T-helper 1 cell treated with Interleukin-12 subunit alpha and Interleukin-12 subunit beta and Interleukin-4 antibody, amounts not matched to agents 30 μg/mL and 1 μg/mL, for 36 hours (primary cell): ENCODE measurements around the gene SGSM2.
"Not testable (repeated sequence)": the region's sequence is repeated elsewhere in the genome, so short reads cannot be mapped to it uniquely, and the experiment has no call there.

ENCODE experiments used
- H3K27ac Mint-ChIP-seq: one replicate; pipeline ENCODE4 v1.8.0; 2021; ENCODE audit warnings: mild to moderate bottlenecking, mixed read lengths
- H3K27me3 Mint-ChIP-seq: one replicate; pipeline ENCODE4 v1.8.0; 2021; ENCODE audit warnings: low read depth, mixed read lengths
- H3K36me3 Mint-ChIP-seq: one replicate; pipeline ENCODE4 v1.8.0; 2021; ENCODE audit warnings: low read depth, mixed read lengths
- H3K4me1 Mint-ChIP-seq: one replicate; pipeline ENCODE4 v1.8.0; 2021; ENCODE audit warnings: low read depth, mixed read lengths
- H3K4me3 Mint-ChIP-seq: one replicate; pipeline ENCODE4 v1.8.0; 2021; ENCODE audit warnings: mild to moderate bottlenecking, moderate library complexity, mixed read lengths
- H3K9me3 Mint-ChIP-seq: one replicate; pipeline ENCODE4 v1.8.0; 2021; ENCODE audit warnings: mixed read lengths

The SGSM2 gene

DNA sequence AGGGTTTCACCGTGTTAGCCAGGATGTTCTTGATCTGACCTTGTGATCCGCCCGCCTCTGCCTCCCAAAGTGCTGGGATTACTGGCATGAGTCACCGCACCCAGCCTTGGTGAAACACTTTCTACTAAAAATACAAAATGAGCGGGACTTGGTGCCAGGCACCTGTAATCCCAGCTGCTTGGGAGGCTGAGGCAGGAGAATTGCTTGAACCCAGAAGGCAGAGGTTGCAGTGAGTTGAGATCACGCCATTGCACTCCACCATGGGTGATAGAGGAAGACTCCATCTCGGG lies 20.4 kb upstream of the SGSM2 start:
- H3K36me3 Mint-ChIP-seq, result peaks cover 12% of the 10 kb centered on the region
- H3K9me3 Mint-ChIP-seq, H3K27me3 Mint-ChIP-seq, H3K27ac Mint-ChIP-seq, H3K4me1 Mint-ChIP-seq, H3K4me3 Mint-ChIP-seq: not testable (repeated sequence)

DNA sequence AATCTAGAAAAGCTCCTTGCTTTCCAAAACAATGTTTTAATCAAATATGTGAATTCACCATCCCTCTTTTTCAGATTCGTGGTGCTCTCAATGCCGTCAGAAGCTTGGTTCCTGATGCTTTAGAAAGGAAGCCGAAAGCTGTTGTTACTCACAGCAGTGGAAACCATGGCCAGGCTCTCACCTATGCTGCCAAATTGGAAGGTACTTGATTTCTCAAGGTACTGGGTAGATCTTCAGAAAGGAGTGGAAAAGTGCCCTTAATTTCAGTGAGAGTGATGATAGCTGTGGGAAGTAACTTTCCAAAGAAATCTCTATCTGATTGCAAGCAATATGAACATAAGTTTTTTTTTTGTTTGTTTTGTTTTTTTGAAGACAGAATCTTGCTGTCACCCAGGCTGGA lies 19.5 kb upstream of the SGSM2 start:
- Mint-ChIP-seq H3K27ac (no peak overlapping the region), H3K36me3 (peaks cover 15% of the 10 kb centered on the region), H3K9me3 (no peaks in the 10 kb centered on the region), H3K4me3 (no peak overlapping the region), H3K27me3 (no peaks in the 10 kb centered on the region), H3K4me1 (no peaks in the 10 kb centered on the region)

DNA sequence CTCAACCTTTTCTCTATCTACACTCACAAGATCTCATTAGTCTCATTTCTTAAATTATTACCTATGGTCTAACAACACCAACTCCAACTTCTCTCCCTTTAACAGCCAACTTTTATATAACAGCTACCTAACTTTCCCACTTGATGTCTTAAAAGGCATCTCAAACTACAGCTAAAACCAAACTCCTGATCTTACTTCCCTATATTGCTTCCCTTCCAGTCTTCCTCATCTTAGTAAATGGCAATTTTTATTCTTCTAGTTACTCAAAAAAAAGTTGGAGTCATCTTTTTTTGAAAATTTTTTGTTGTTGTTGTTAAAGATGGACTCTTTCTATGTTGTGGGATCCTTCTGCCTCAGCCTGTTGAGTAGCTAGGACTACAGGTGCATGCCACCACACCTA lies 18.2 kb upstream of the SGSM2 start:
- Mint-ChIP-seq H3K9me3 (no peaks in the 10 kb centered on the region), H3K4me1 (no peaks in the 10 kb centered on the region), H3K4me3 (no peak overlapping the region), H3K36me3 (peaks cover 25% of the 10 kb centered on the region), H3K27me3 (no peaks in the 10 kb centered on the region), H3K27ac (no peak overlapping the region)

DNA sequence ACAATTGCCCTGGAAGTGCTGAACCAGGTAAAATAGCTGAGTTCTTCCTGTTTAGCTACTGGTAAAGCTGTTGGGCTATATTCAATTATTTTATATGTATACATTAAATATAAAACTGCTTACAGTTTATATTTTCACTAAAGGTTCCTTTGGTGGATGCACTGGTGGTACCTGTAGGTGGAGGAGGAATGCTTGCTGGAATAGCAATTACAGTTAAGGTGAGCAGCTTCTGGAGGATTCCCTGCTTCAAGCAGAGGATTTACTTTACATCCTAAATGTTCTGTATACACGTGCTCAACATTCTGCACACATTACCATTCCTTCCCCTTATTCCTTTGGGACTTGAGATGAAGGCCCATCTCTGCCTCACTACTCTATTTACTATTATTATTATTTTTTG lies 15.9 kb upstream of the SGSM2 start:
- H3K4me1 Mint-ChIP-seq, result no peaks in the 10 kb centered on the region
- H3K9me3 Mint-ChIP-seq, result no peaks in the 10 kb centered on the region
- H3K27me3 Mint-ChIP-seq, result no peaks in the 10 kb centered on the region
- H3K36me3 Mint-ChIP-seq, result peaks cover 41% of the 10 kb centered on the region
- H3K4me3 Mint-ChIP-seq, result no peak overlapping the region
- no peak overlapping the region for H3K27ac Mint-ChIP-seq

DNA sequence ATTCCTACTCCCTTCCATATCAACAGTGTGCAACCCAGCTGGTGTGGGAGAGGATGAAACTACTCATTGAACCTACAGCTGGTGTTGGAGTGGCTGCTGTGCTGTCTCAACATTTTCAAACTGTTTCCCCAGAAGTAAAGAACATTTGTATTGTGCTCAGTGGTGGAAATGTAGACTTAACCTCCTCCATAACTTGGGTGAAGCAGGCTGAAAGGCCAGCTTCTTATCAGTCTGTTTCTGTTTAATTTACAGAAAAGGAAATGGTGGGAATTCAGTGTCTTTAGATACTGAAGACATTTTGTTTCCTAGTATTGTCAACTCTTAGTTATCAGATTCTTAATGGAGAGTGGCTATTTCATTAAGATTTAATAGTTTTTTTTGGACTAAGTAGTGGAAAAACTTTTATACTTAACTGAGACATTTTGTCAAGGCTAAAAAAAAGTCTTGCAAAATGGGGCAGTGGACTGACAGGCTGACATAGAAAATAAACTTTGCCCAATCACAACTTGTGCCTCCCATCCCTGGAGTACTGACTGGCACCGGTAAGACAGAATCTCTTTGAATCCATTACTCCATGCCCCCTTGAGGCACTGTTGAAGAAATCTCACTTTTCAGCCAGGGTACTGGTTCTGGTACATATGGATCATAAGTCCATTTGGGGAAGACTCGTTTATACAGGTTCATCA lies 13.5 kb upstream of the SGSM2 start:
- H3K4me1 Mint-ChIP-seq, result no peaks in the 10 kb centered on the region
- no peaks in the 10 kb centered on the region for H3K9me3 Mint-ChIP-seq
- H3K4me3 Mint-ChIP-seq, result no peak overlapping the region
- H3K27me3 Mint-ChIP-seq, result no peaks in the 10 kb centered on the region
- no peak overlapping the region for H3K27ac Mint-ChIP-seq
- H3K36me3 Mint-ChIP-seq, result peaks cover 42% of the 10 kb centered on the region

DNA sequence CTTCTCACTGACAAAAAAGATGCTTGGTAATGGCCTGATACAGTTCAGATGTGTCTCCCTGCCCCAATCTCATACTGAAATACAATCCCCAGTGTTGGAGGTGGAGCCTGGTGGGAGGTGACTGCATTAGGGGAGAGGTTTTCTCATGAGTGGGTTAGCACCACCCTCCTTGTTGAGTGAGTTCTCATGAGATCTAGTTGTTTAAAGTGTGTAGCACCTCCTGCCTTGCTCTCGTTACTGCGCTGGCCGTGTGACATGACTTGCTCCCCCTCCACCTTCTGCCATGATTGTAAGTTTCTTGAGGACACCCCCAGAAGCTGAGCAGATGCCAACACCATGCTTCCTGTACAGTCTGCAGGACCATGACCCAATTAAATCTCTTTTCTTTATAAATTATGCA lies 6.0 kb upstream of the SGSM2 start:
- no peaks in the 10 kb centered on the region for H3K27me3 Mint-ChIP-seq
- no peak overlapping the region for H3K27ac Mint-ChIP-seq
- H3K9me3 Mint-ChIP-seq, result no peaks in the 10 kb centered on the region
- peaks cover 22% of the 10 kb centered on the region for H3K36me3 Mint-ChIP-seq
- no peak overlapping the region for H3K4me3 Mint-ChIP-seq
- peaks cover 21% of the 10 kb centered on the region for H3K4me1 Mint-ChIP-seq

DNA sequence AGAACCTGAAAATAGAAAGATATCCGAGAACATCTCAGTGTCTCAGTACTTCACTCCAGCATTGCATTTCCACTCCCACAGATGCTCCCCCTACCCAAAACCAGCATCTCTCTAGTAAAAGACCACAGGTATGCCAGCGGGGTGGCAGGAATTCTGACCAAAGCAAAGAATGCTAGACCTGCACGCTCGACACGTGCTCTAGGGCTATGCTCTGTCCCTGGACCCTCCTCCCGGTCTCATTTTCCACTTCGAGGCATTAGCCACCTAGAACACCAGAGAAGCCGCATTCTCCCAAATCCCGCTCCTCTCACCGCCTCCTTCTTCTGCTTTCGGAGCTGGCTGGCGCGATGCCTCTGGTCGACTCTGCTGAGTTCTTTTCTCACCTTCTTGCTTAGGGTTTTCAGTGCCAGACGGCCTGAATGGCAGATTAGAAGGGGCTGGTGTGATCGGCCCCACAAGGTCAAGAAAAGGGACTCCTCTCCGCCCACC lies 1.5 kb upstream of the SGSM2 start:
- H3K9me3 Mint-ChIP-seq, result no peaks in the 10 kb centered on the region
- peaks cover 21% of the 10 kb centered on the region for H3K4me1 Mint-ChIP-seq
- H3K36me3 Mint-ChIP-seq, result peaks cover 1% of the 10 kb centered on the region

DNA sequence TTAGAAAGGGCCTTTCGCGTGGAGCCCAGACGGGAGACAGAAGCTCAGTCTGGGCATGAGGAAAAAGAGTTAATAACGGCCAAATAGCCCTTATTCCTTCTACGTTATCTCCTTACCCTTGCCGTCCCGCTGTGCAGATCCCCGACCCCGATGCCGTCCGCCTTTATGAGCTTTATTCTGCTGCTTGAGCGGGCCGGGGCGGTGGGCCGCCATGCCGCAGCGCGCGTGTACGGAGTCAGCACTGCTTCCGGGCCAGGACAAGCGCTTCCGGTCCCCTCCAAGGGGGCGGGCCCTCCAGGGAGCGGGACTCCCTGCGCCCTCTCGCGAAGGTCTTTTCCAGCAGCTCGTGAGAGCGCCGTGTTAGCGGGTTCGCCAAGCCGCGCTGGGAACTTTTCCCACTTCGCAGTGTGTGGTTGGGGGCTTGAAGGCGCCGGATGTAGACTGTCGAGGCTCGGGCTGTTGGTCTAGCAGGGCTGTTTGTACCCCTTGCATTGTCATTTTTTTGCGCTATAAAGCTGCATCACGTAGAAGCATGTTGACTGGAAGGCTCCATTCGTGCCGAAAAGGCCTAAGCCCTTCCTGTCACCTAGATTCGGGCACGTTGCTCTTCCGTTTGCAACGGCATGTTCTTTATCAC lies 968 bp upstream of the SGSM2 start, which contains the start of gene TSR1:
Gene TSR1 (minus strand): TSS at position 243 of the 637 bp plus-strand sequence. CDS start 30 bp downstream, at position 213.
- Mint-ChIP-seq H3K9me3 (no peaks in the 10 kb centered on the region), H3K27me3 (no peaks in the 10 kb centered on the region), H3K27ac (peak within 1 kb of the TSS; percentile 92), H3K36me3 (no peaks in the 10 kb centered on the region), H3K4me3 (peak within 1 kb of the TSS; percentile 100), H3K4me1 (peaks cover 21% of the 10 kb centered on the region)

More for the DNA sequence above, 1.5 kb upstream of the SGSM2 start:
- peak overlapping the region; percentile 92 for H3K27ac Mint-ChIP-seq
- H3K27me3 Mint-ChIP-seq, result no peaks in the 10 kb centered on the region
- peak overlapping the region; percentile 100 for H3K4me3 Mint-ChIP-seq

DNA sequence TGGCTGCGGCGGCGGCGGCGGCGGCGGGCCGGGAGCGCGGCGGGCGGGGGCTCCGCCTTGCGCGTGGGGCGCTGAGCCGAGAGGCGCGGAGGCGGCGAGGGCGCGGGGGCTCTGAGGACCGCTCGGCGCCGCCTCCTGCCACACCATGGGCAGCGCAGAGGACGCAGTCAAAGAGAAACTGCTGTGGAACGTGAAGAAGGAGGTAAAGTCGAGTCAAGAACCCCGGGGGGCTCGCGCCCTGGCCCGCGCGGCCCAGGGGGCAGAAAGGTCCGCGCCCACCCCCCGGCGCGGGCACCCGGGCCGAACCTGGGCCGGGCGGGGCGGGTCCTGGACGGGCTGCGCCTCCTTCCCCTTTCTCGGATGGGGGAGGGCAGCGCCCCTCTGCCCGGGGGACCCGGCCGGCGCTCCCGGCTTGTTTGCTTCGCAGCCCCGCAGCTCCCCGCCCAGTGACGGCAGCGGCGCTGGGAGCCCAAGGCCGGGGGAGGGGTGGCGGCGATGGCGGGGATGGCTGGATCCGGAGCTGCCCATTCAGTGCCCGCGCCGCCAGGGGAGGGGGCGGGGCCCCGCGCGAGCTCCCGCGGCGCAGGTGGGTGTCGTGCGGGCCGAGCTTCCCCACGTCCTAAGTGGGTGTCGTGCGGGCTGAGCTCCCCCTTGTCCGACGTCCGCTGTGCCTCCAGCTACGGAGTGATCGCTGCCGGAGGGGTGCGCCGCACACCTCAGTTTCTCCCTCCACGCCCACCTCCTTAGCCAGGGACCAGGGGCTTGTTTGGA lies 428 bp downstream of the SGSM2 start:
- H3K36me3 Mint-ChIP-seq, result peaks cover 4% of the 10 kb centered on the region
- H3K9me3 Mint-ChIP-seq, result no peaks in the 10 kb centered on the region
- peak overlapping the region; percentile 69 for H3K4me3 Mint-ChIP-seq
- H3K27ac Mint-ChIP-seq, result peak overlapping the region; percentile 62
- H3K27me3 Mint-ChIP-seq, result no peaks in the 10 kb centered on the region
- H3K4me1 Mint-ChIP-seq, result peaks cover 21% of the 10 kb centered on the region

DNA sequence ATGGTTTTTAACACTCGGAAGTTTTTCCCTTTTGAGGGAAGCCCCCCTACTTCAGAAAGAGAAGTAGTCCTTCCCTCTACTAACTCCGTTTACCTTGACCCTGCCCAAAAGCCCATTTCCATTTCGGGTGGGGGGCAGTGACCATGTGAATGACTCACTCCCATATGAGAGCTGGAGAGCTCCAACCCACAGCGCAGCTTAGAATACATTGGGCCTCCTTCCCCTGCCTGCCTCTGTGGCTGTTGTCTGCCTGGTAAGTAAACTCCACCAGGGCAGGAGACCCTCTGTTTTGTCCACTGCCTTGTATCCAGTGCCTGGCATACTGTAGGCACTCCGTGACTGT lies 985 bp downstream of the SGSM2 start:
- Mint-ChIP-seq H3K4me3 (peak overlapping the region; percentile 67), H3K9me3 (no peaks in the 10 kb centered on the region), H3K27me3 (no peaks in the 10 kb centered on the region)

DNA sequence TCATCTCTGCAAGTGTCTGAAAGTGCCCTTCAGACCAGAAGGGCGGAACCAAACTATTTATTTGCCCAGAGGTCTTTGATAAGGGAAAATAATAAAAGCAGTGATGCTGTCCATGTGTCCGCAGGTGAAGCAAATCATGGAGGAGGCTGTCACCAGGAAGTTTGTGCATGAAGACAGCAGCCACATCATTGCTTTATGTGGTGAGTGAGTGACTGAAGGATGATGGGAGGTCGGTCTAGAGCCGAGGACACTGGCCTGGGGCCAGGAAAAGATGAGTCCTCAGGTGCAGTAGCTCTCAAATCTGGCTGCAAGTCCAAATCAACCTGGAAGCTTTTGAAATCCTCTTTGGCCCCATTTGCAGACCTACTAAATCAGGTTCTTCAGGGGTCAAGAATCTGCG lies 6.1 kb downstream of the SGSM2 start:
- no peak overlapping the region for H3K4me3 Mint-ChIP-seq
- H3K4me1 Mint-ChIP-seq, result no peaks in the 10 kb centered on the region
- peaks cover 12% of the 10 kb centered on the region for H3K36me3 Mint-ChIP-seq
- H3K27me3 Mint-ChIP-seq, result no peaks in the 10 kb centered on the region
- no peak overlapping the region for H3K27ac Mint-ChIP-seq
- no peaks in the 10 kb centered on the region for H3K9me3 Mint-ChIP-seq

More for the DNA sequence above, 985 bp downstream of the SGSM2 start:
- Mint-ChIP-seq H3K36me3 (peaks cover 4% of the 10 kb centered on the region), H3K27ac (peak overlapping the region; percentile 62), H3K4me1 (peaks cover 21% of the 10 kb centered on the region)

DNA sequence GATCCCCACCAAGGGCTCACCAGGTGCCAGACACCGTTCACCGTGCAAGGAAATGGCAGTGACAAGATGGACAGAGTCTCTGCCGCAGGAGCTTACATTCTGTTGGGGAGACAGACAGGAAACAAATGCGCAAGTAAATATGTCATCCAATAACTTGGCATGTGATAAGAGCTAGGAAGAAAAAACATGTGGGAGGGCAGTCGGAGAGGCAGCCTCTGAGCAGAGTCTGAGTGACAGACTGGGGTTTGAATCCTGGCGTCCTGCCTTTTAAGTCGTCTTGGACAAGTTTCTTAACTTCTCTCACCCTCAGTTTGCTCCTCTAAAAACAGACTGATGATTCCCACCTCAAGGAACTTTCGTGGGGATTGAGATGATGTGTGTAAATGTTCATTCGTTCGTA lies 7.2 kb downstream of the SGSM2 start:
- Mint-ChIP-seq H3K4me1 (no peaks in the 10 kb centered on the region), H3K36me3 (peaks cover 12% of the 10 kb centered on the region), H3K4me3 (no peak overlapping the region)

DNA sequence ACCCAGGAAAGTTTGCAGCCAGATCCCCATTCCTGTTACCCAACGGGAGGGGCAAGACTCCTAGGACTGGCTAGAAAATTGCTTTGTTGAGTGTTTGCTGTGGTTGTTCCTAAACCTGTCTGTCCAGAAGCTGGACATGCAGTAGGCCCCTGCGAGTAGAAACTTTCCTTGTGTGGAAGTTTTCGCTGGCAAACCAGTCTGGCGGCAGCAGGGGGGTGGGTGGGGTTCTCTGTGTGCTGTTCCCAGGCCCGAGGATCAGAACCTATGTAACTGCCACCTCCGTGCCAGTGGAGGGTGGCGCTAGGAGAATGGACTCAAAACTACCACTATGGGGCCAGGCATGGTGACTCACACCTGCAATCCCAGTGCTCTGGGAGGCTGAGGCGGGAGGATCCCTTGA lies 9.2 kb downstream of the SGSM2 start:
- no peak overlapping the region for H3K4me3 Mint-ChIP-seq
- H3K9me3 Mint-ChIP-seq, result no peaks in the 10 kb centered on the region
- H3K27ac Mint-ChIP-seq, result no peak overlapping the region
- H3K27me3 Mint-ChIP-seq, result no peaks in the 10 kb centered on the region
- peaks cover 12% of the 10 kb centered on the region for H3K36me3 Mint-ChIP-seq
- H3K4me1 Mint-ChIP-seq, result no peaks in the 10 kb centered on the region

More for the DNA sequence above, 7.2 kb downstream of the SGSM2 start:
- H3K9me3 Mint-ChIP-seq, result no peaks in the 10 kb centered on the region
- H3K27me3 Mint-ChIP-seq, result no peaks in the 10 kb centered on the region
- H3K27ac Mint-ChIP-seq, result no peak overlapping the region

DNA sequence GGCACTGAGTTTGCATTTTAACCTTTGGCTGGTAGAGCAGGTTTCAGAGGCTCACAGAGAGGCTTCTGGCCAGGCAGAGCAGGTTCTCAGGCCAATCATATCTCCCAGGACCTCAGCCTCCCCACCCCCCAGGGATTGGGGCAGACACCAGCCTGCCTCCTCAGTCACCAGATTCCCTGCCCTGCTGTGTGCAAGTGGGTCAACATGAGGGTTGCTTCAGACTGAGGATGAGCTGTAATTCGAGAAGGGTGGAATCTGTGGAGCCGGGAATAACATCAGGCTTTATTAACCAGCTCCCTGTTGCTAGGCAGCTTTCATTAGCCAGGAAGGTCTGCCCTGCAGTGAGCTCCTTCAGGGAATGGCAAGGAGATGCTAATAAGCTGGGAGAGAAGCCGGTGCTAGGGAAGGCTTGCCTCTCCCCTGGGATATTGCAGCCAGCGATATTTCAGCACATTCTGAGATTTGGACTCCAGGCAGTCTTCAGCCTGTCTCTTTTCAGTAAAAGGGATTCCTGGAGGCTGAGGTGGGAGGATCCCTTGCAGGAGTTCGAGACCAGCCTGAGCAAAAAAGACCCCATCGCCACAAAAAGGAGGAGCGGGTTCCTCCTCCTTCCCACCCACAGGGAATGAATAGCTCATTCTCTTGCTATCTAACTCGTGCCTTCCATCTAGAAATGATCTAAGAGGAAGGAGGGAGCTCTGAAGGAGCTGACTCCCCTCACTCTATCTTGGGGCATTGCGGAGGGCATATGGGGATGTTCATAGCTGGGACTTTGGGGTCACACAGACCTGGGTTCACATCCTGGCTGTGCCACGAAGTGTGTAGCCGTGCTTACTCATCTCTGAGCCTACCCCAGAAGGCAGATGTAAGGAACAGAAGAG lies 10.7 kb downstream of the SGSM2 start:
- H3K9me3 Mint-ChIP-seq, result no peaks in the 10 kb centered on the region
- no peak overlapping the region for H3K4me3 Mint-ChIP-seq
- no peak overlapping the region for H3K27ac Mint-ChIP-seq

More for the DNA sequence above, 10.7 kb downstream of the SGSM2 start:
- H3K36me3 Mint-ChIP-seq, result peaks cover 8% of the 10 kb centered on the region
- peaks cover 1% of the 10 kb centered on the region for H3K4me1 Mint-ChIP-seq
- H3K27me3 Mint-ChIP-seq, result no peaks in the 10 kb centered on the region
